Activated CD8-positive, alpha-beta T cell treated with anti-CD3 and anti-CD28 coated beads, Interleukin-2, amount 10 ng/mL, durations not matched to agents 7 days and 5 days (primary cell): ENCODE data around the gene NOL12. TPM values are rescaled to one million over a fixed set of nuclear protein-coding genes. Genes with fewer than 3 reads are reported as not detected.

Source experiments
- ATAC-seq: fragments of 150-1000 bp; cut with Tn5 transposase; one replicate; pipeline ENCODE4 v1.10.0; 2021; ENCODE audit warnings: moderate library complexity
- CTCF ChIA-PET: fragments of 350-600 bp; sonication (Branson Sonifier 250); formaldehyde crosslinking; loops from one replicate; lab custom pipeline; 2021; ENCODE audit warnings: antibody characterized with exemption; lab: Charles Lee
- POLR2A ChIA-PET: fragments of 350-600 bp; sonication (Branson Sonifier 250); formaldehyde crosslinking; loops from one replicate; lab custom pipeline; 2021; ENCODE audit warnings: antibody characterized with exemption; lab: Charles Lee
- DNase-seq: peaks from one replicate; pipeline ENCODE4 v3.0.0-alpha.2; 2020
- H3K27ac Mint-ChIP-seq: one replicate; pipeline ENCODE4 v1.8.0; 2021; ENCODE audit warnings: mild to moderate bottlenecking, mixed read lengths
- H3K27me3 Mint-ChIP-seq: one replicate; pipeline ENCODE4 v1.8.0; 2021; ENCODE audit warnings: low read depth, mixed read lengths
- H3K36me3 Mint-ChIP-seq: one replicate; pipeline ENCODE4 v1.8.0; 2021; ENCODE audit warnings: low read depth, mixed read lengths
- H3K4me1 Mint-ChIP-seq: one replicate; pipeline ENCODE4 v1.8.0; 2021; ENCODE audit warnings: low read depth, mixed read lengths
- H3K4me3 Mint-ChIP-seq: one replicate; pipeline ENCODE4 v1.8.0; 2021; ENCODE audit warnings: mild to moderate bottlenecking, mixed read lengths
- H3K9me3 Mint-ChIP-seq: one replicate; pipeline ENCODE4 v1.8.0; 2022; ENCODE audit warnings: mixed read lengths; ENCODE audit not compliant: insufficient read depth
- total RNA-seq, 2 experiments: library from RNA; stranded (reverse); gene quantifications; one replicate each; pipeline ENCODE4 v1.2.3, GENCODE V29; 2021

NOL12 gene
- total RNA-seq, 2 experiments from 2014 or later, result 42.6 to 45.3 TPM

DNA sequence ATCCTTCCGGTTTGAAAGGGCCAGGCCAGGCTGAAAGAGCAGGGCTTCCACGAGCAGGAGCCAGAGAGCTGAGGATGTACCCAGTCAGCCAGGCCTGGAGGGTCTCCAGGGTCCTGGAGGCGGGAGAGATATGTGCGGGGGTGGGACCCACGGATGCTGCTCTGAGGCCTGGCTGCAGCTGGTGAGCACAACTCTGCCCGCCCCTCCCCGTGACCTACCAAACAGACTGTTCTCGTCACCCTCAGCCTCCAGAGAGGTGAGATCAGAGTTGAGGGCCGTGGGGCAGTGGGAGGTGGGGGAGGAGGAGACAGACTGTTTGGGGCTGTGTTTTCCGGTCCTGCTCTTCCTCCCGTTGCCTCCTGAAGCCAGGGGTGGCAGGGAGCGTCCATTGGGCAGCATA, 52.9 kb downstream of the NOL12 start:
- no peak for ATAC-seq

GRCh38 chr22:37739611-37740049, 53.5 kb downstream of the NOL12 start:
- Mint-ChIP-seq H3K4me3 (no peak overlapping the region), H3K27me3 (peaks cover 4% of the 10 kb centered on the region), H3K9me3 (no peaks in the 10 kb centered on the region), H3K27ac (no peak overlapping the region), H3K4me1 (peaks cover 14% of the 10 kb centered on the region), H3K36me3 (peaks cover 5% of the 10 kb centered on the region)
- DNase-seq (no peak), ATAC-seq (no peak)
- ChIA-PET POLR2A (no interaction called here), CTCF (no interaction called here)

More for the DNA sequence above, 52.9 kb downstream of the NOL12 start:
- Mint-ChIP-seq H3K4me1 (peaks cover 9% of the 10 kb centered on the region), H3K9me3 (no peaks in the 10 kb centered on the region), H3K36me3 (peaks cover 5% of the 10 kb centered on the region), H3K27ac (no peak overlapping the region), H3K27me3 (peaks cover 4% of the 10 kb centered on the region), H3K4me3 (no peak overlapping the region)
- POLR2A ChIA-PET, result no interaction called here
- no peak for DNase-seq
- CTCF ChIA-PET, result no interaction called here

DNA sequence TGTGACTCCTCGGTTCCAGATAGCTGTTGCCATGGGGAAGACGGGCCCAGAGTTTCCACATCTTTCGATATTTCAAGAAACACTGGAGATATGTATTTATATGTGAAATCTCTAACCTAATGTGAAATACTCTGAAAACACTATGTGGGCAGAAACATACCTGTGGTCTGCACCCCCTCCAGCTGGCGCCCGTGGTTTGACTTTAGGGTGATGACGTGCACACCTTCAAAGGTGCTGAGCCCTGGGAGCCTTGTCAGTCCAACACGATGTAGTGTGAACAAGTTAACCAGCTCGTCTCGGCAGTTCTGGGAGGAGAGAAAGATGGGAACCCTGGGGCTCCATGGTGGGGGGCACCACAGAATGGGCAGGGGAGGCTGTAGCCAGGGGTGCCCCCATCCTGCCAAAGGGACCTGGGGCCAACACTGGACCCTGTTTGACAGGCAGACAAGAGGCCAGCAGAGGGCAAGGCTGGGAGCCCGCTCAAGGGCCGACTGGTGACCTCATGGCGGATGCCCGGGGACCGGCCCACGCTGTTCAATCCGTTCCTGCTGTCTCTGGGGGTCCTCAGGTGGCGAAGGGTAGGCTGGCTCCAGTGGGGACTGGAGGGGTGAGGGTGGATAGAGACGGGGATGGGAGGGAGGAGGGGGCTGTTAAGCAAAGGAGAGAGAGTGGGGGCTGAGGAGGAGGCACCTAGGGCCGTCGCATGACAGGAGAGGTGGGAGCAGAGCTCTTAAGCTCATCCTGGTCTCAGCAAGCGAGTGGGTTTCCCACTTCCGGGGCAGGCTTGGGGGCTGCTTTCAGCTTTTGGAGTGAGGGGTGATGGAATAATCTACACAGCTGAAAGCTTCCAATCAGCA, 54.5 kb downstream of the NOL12 start:
- CTCF ChIA-PET, result interaction anchor here (1.1 kb wide), 1 partner anchor 10 kb away, joined by 4 read pairs; no protein-coding TSS in a partner anchor
- H3K4me3 Mint-ChIP-seq, result no peak overlapping the region
- no peak for ATAC-seq

DNA sequence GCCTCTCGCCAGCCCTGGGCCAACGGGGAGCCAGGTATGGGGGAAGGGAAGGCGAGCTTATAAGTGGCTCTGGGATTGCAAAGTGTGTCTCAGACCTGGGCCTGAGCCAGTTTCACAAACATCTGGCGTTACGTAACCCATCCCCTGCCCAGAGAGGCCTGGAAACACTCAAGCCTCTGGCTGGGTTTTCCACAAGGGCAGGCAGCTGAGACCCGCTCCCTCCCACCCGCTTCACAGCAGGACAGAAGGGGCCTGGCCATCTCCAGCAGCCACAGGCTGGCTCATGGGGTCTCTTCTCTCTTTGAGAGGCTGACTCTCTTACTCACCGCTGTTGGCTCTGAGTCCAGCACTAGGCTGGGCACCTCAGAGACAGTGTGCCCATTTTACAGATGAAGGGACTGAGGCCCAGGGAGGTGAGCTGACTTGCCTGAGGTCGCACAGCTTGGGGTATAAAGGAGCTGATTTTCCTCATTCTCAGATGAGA, 55.2 kb downstream of the NOL12 start:
- Mint-ChIP-seq H3K9me3 (no peaks in the 10 kb centered on the region), H3K4me3 (no peak overlapping the region), H3K27me3 (peaks cover 4% of the 10 kb centered on the region), H3K4me1 (peaks cover 21% of the 10 kb centered on the region), H3K27ac (no peak overlapping the region), H3K36me3 (peaks cover 11% of the 10 kb centered on the region)
- ChIA-PET CTCF (interaction anchor here (1.1 kb wide), 1 partner anchor 11 kb away, joined by 4 read pairs; no protein-coding TSS in a partner anchor), POLR2A (interaction anchor here (0.8 kb wide), 1 partner anchor 8 kb away, joined by 3 read pairs; no protein-coding TSS in a partner anchor)
- ATAC-seq (no peak), DNase-seq (no peak)

More for the DNA sequence above, 54.5 kb downstream of the NOL12 start:
- Mint-ChIP-seq H3K9me3 (no peaks in the 10 kb centered on the region), H3K27me3 (peaks cover 4% of the 10 kb centered on the region), H3K4me1 (peaks cover 21% of the 10 kb centered on the region), H3K27ac (no peak overlapping the region), H3K36me3 (peaks cover 11% of the 10 kb centered on the region)
- no peak for DNase-seq
- POLR2A ChIA-PET, result interaction anchor here (0.8 kb wide), 1 partner anchor 9 kb away, joined by 3 read pairs; no protein-coding TSS in a partner anchor

DNA sequence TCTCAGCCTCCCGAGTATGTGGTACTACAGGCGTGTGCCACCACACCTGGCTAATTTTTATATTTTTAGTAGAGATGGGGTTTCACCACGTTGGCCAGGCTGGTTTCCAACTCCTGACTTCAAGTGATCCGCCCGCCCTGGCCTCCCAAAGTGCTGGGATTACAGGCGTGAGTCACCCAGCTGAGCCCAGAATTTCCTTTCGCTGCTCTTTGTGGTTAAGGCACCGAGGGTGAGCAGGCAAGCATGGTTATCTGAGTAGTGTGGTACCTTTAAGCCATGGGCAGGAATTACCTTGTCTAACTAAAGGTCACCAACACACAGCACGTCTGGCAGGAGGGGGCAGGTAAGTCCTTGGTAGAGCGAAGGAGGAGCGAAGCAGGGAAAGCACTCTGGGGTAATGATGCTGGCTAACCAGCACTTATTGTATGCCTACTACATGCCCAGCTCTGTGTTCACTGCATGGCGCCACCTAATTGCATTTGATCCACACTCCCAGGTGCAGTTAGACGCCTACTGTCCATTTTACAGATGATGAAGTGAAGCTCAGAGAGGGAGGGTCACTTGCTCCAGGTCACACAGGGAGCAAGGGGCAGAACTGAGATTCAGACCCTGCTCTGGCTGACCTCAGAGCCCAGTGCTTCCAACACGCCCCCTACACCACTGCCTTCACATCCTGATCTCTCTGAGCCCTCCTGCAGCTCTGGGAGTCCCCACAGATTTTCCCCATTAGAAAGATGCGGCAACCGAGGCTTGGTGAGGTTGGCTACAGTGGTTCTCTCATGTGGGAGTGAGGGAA, 56.4 kb downstream of the NOL12 start:
- H3K4me1 Mint-ChIP-seq, result peaks cover 28% of the 10 kb centered on the region
- H3K9me3 Mint-ChIP-seq, result no peaks in the 10 kb centered on the region
- DNase-seq (no peak), ATAC-seq (no peak)
- H3K4me3 Mint-ChIP-seq, result no peak overlapping the region
- peaks cover 4% of the 10 kb centered on the region for H3K27me3 Mint-ChIP-seq
- CTCF ChIA-PET, result no interaction called here
- POLR2A ChIA-PET, result interaction anchor here (0.6 kb wide), 1 partner anchor 166 kb away, joined by 3 read pairs; no protein-coding TSS in a partner anchor
- H3K27ac Mint-ChIP-seq, result no peak overlapping the region
- H3K36me3 Mint-ChIP-seq, result peaks cover 13% of the 10 kb centered on the region

Other genes with a start within 250 kb of the NOL12 start
- 100 to 1,000 TPM; 227 to 232 TPM for gene MFNG, start 200.0 kb upstream of the NOL12 start, total RNA-seq
- under 1 TPM in 1 of 2 experiments, not detected in 1; 0.31 TPM for gene CARD10, start 166.9 kb upstream of the NOL12 start, total RNA-seq
- gene CDC42EP1, start 125.9 kb upstream of the NOL12 start, total RNA-seq, result under 1 TPM; 0.13 to 0.21 TPM
- not detected for gene LGALS2, start 106.3 kb upstream of the NOL12 start, total RNA-seq
- 10 to 100 TPM; 66.3 to 69.5 TPM for gene GGA1, start 77.5 kb upstream of the NOL12 start, total RNA-seq
- 100 to 1,000 TPM; 216 to 218 TPM for gene SH3BP1, start 46.7 kb upstream of the NOL12 start, total RNA-seq
- gene PDXP, start 27.6 kb upstream of the NOL12 start, total RNA-seq, result 10 to 100 TPM; 31.5 to 33.5 TPM
- gene LGALS1, start 10.7 kb upstream of the NOL12 start, total RNA-seq, result 1,000 to 10,000 TPM; 1,444 to 1,502 TPM
- gene TRIOBP, start 10.7 kb downstream of the NOL12 start, total RNA-seq, result 10 to 100 TPM; 45.2 to 45.8 TPM
- 10 to 100 TPM; 14.3 to 18.3 TPM for gene GCAT, start 121.6 kb downstream of the NOL12 start, total RNA-seq
- under 1 TPM in 1 of 2 experiments, not detected in 1; 0.24 TPM for gene GALR3, start 137.0 kb downstream of the NOL12 start, total RNA-seq
- gene ANKRD54, start 158.0 kb downstream of the NOL12 start, total RNA-seq, result 10 to 100 TPM; 28.6 to 29.9 TPM
- 100 to 1,000 TPM; 391 to 410 TPM for gene EIF3L, start 163.1 kb downstream of the NOL12 start, total RNA-seq
- 10 to 100 TPM; 21.3 to 24.5 TPM for gene MICALL1, start 220.0 kb downstream of the NOL12 start, total RNA-seq